Liver (tissue), 9 donors: ENCODE data around the gene LIPC. TPM values are rescaled to one million over a fixed set of nuclear protein-coding genes. Genes with fewer than 3 reads are reported as not detected.
A peak's percentile ranks its signal among the peaks of the same experiment; 100 is the strongest.

Experiments
- DNase-seq: peaks from one replicate; pipeline ENCODE4 v3.0.0-alpha.2; 2017; ENCODE audit warnings: low spot score
- H3K27ac ChIP-seq, 2 donors: one replicate each; pipeline ENCODE4 v1.7.0; 2013; ENCODE audit warnings: inconsistent platforms in 2 of 2, low read length in 2 of 2, control low read depth in 1 of 2, low read depth in 1 of 2, mild to moderate bottlenecking in 1 of 2
- H3K27me3 ChIP-seq, 4 donors: one replicate each; pipeline versions ENCODE4 v1.6.1 to v1.7.0; 2013; ENCODE audit warnings: low read length in 3 of 4, inconsistent platforms in 1 of 4, mild to moderate bottlenecking in 1 of 4, moderate library complexity in 1 of 4; ENCODE audit not compliant: control insufficient read depth in 4 of 4, insufficient read depth in 4 of 4
- H3K36me3 ChIP-seq, 4 donors: one replicate each; pipeline versions ENCODE4 v1.6.1 to v1.7.0; 2013; ENCODE audit warnings: low read length in 3 of 4, mild to moderate bottlenecking in 3 of 4, low read depth in 1 of 4, moderate library complexity in 1 of 4; ENCODE audit not compliant: control insufficient read depth in 4 of 4, insufficient read depth in 3 of 4
- H3K4me1 ChIP-seq, 4 donors: one replicate each; pipeline versions ENCODE4 v1.6.1 to v1.7.0; 2013; ENCODE audit warnings: low read length in 3 of 4, mild to moderate bottlenecking in 3 of 4, moderate library complexity in 1 of 4; ENCODE audit not compliant: control insufficient read depth in 4 of 4, insufficient read depth in 4 of 4
- H3K4me3 ChIP-seq, 3 donors: one replicate each; pipeline versions ENCODE4 v1.6.1 to v1.7.0; 2013; ENCODE audit warnings: low read length in 3 of 3, control low read depth in 1 of 3, low read depth in 1 of 3, mild to moderate bottlenecking in 1 of 3
- H3K9ac ChIP-seq, 2 donors: one replicate each; pipeline ENCODE4 v1.7.0; 2013; ENCODE audit warnings: low read length in 2 of 2, mild to moderate bottlenecking in 2 of 2, moderate library complexity in 2 of 2, control low read depth in 1 of 2, low read depth in 1 of 2
- H3K9me3 ChIP-seq, 4 donors: one replicate each; pipeline versions ENCODE4 v1.6.1 to v1.7.0; 2013; ENCODE audit warnings: low read length in 3 of 4; ENCODE audit not compliant: control insufficient read depth in 4 of 4
- CTCF ChIP-seq: fragments of 150-350 bp; IDR thresholded peaks from 2 replicates; pipeline ENCODE4 v1.5.1; 2017; ENCODE audit warnings: improper control_type of control experiment, low read depth, low read length; ENCODE audit not compliant: missing input control
- EGR1 ChIP-seq, 2 donors: IDR thresholded peaks; 2 replicates each; pipeline ENCODE4 v1.6.1; 2016 to 2018; ENCODE audit warnings: antibody characterized with exemption in 2 of 2, low read depth in 2 of 2
- FOXA1 ChIP-seq: IDR thresholded peaks from 2 replicates; pipeline ENCODE4 v1.6.1; 2016; ENCODE audit warnings: antibody characterized with exemption
- FOXA2 ChIP-seq: IDR thresholded peaks from 2 replicates; pipeline ENCODE4 v1.6.1; 2016; ENCODE audit warnings: antibody characterized with exemption
- GABPA ChIP-seq, 2 donors: IDR thresholded peaks in 1 of 2; conservative IDR thresholded peaks in 1 of 2; 2 replicates each; pipeline ENCODE4 v1.6.1; 2016; ENCODE audit warnings: antibody characterized with exemption in 2 of 2, mild to moderate bottlenecking in 1 of 2, moderate library complexity in 1 of 2
- HNF4A ChIP-seq, 2 donors: conservative IDR thresholded peaks; 2 replicates each; pipeline ENCODE4 v1.6.1; 2016; ENCODE audit warnings: antibody characterized with exemption in 2 of 2, mild to moderate bottlenecking in 2 of 2
- HNF4G ChIP-seq: IDR thresholded peaks from 2 replicates; pipeline ENCODE4 v1.6.1; 2016; ENCODE audit warnings: antibody characterized with exemption
- JUND ChIP-seq, 2 donors: IDR thresholded peaks; 2 replicates each; pipeline ENCODE4 v1.6.1; 2016; ENCODE audit warnings: antibody characterized with exemption in 2 of 2
- MAX ChIP-seq: IDR thresholded peaks from 2 replicates; pipeline ENCODE4 v1.6.1; 2016; ENCODE audit warnings: antibody characterized with exemption
- NR2F2 ChIP-seq: IDR thresholded peaks from 2 replicates; pipeline ENCODE4 v1.6.1; 2016; ENCODE audit warnings: antibody characterized with exemption
- RAD21 ChIP-seq, 2 donors: IDR thresholded peaks; 2 replicates each; pipeline ENCODE4 v1.6.1; 2016; ENCODE audit warnings: antibody characterized with exemption in 2 of 2, mild to moderate bottlenecking in 2 of 2
- RXRA ChIP-seq, 2 donors: IDR thresholded peaks; 2 replicates each; pipeline ENCODE4 v1.6.1; 2017 to 2018; ENCODE audit warnings: antibody characterized with exemption in 2 of 2, mild to moderate bottlenecking in 1 of 2
- SP1 ChIP-seq: IDR thresholded peaks from 2 replicates; pipeline ENCODE4 v1.6.1; 2018; ENCODE audit warnings: antibody characterized with exemption, mild to moderate bottlenecking
- TAF1 ChIP-seq: conservative IDR thresholded peaks from 2 replicates; pipeline ENCODE4 v1.6.1; 2016; ENCODE audit warnings: antibody characterized with exemption, mild to moderate bottlenecking
- YY1 ChIP-seq: IDR thresholded peaks from 2 replicates; pipeline ENCODE4 v1.6.1; 2016; ENCODE audit warnings: antibody characterized with exemption, mild to moderate bottlenecking
- WGBS: extraction: QIAGEN DNeasy Blood & Tissue Kit; methylation state at CpG from one replicate; pipeline ENCODE4 v1.1.7; 2013; 5-methylcytosine and 5-hydroxymethylcytosine counted together
- polyA plus RNA-seq, 2 donors: library from polyadenylated mRNA; stranded (reverse) in 1 of 2; unstranded in 1 of 2; fragments of 200-250 nt in 1 of 2; fragments of >200 nt in 1 of 2; fragmentation: Nextera tagmentation in 1 of 2; extraction: Ambion mirVana in 1 of 2; gene quantifications; one replicate each; pipeline versions ENCODE4 v1.2.1 to v1.2.3, GENCODE V29; 2013 to 2015
- total RNA-seq, 2 donors: library from RNA; depleted of rRNA; stranded (reverse); fragments of >200 nt; gene quantifications; one replicate each; pipeline ENCODE4 v1.2.3, GENCODE V29; 2014
- TF ChIP-seq, protein P1 (sequence below): IDR thresholded peaks from 2 replicates; pipeline ENCODE4 v1.6.1; 2016; ENCODE audit warnings: antibody characterized with exemption
- TF ChIP-seq, protein P2 (sequence below): IDR thresholded peaks from 2 replicates; pipeline ENCODE4 v1.6.1; 2016; ENCODE audit warnings: antibody characterized with exemption, mild to moderate bottlenecking
- TF ChIP-seq, protein P3 (sequence below): IDR thresholded peaks from 2 replicates; pipeline ENCODE4 v1.6.1; 2016; ENCODE audit warnings: antibody characterized with exemption
- donor health status: healthy.
- donor health status: healthy.
- donor health status: healthy.
- donor health status: healthy.
- donor health status: healthy.

LIPC gene
- total and polyA plus RNA-seq, 4 donors = 60.1 to 268 (median 131) TPM

- TF ChIP-seq GABPA (IDR thresholded peaks at IDR 0.05 in 1 of 2, conservative IDR thresholded peaks at IDR 0.05 in 1 of 2) (no peak), RAD21 (IDR thresholded peaks at IDR 0.05) (no peak), JUND (IDR thresholded peaks at IDR 0.05) (no peak), EGR1 (IDR thresholded peaks at IDR 0.05; ENCODE audit: low read depth in 2 of 2) (no peak), TAF1 (no peak), HNF4A (conservative IDR thresholded peaks at IDR 0.05) (no peak), NR2F2 (no peak), FOXA2 (no peak), HNF4G (no peak), YY1 (no peak), MAX (no peak), SP1 (no peak), FOXA1 (no peak), CTCF (no peak), RXRA (IDR thresholded peaks at IDR 0.05) (no peak)
- TF ChIP-seq, protein P1, sequence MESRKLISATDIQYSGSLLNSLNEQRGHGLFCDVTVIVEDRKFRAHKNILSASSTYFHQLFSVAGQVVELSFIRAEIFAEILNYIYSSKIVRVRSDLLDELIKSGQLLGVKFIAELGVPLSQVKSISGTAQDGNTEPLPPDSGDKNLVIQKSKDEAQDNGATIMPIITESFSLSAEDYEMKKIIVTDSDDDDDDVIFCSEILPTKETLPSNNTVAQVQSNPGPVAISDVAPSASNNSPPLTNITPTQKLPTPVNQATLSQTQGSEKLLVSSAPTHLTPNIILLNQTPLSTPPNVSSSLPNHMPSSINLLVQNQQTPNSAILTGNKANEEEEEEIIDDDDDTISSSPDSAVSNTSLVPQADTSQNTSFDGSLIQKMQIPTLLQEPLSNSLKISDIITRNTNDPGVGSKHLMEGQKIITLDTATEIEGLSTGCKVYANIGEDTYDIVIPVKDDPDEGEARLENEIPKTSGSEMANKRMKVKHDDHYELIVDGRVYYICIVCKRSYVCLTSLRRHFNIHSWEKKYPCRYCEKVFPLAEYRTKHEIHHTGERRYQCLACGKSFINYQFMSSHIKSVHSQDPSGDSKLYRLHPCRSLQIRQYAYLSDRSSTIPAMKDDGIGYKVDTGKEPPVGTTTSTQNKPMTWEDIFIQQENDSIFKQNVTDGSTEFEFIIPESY = no peak
- TF ChIP-seq, protein P2, sequence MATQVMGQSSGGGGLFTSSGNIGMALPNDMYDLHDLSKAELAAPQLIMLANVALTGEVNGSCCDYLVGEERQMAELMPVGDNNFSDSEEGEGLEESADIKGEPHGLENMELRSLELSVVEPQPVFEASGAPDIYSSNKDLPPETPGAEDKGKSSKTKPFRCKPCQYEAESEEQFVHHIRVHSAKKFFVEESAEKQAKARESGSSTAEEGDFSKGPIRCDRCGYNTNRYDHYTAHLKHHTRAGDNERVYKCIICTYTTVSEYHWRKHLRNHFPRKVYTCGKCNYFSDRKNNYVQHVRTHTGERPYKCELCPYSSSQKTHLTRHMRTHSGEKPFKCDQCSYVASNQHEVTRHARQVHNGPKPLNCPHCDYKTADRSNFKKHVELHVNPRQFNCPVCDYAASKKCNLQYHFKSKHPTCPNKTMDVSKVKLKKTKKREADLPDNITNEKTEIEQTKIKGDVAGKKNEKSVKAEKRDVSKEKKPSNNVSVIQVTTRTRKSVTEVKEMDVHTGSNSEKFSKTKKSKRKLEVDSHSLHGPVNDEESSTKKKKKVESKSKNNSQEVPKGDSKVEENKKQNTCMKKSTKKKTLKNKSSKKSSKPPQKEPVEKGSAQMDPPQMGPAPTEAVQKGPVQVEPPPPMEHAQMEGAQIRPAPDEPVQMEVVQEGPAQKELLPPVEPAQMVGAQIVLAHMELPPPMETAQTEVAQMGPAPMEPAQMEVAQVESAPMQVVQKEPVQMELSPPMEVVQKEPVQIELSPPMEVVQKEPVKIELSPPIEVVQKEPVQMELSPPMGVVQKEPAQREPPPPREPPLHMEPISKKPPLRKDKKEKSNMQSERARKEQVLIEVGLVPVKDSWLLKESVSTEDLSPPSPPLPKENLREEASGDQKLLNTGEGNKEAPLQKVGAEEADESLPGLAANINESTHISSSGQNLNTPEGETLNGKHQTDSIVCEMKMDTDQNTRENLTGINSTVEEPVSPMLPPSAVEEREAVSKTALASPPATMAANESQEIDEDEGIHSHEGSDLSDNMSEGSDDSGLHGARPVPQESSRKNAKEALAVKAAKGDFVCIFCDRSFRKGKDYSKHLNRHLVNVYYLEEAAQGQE = no peak
- TF ChIP-seq, protein P3, sequence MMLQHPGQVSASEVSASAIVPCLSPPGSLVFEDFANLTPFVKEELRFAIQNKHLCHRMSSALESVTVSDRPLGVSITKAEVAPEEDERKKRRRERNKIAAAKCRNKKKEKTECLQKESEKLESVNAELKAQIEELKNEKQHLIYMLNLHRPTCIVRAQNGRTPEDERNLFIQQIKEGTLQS = no peak
- no peaks in the 10 kb centered on the region for H3K9me3 ChIP-seq
- 42% methylated on average over 5 of the region's 5 CpGs for WGBS
- H3K9ac ChIP-seq = peak overlapping the region in 1 of 2 donors; percentile 42
- H3K36me3 ChIP-seq = no peaks in the 10 kb centered on the region
- peaks cover 12 to 50% (median 40%) of the 10 kb centered on the region in 4 donors for H3K4me1 ChIP-seq
- H3K27me3 ChIP-seq = no peaks in the 10 kb centered on the region
- H3K4me3 ChIP-seq = no peak overlapping the region
- H3K27ac ChIP-seq = peak overlapping the region; percentile 65 to 75
- DNase-seq = no peak
Observed at GRCh38 chr15:58420579-58421043, 11.2 kb upstream of the LIPC start.
